ENCODE measurements around the gene CSK.

CSK gene

DNA sequence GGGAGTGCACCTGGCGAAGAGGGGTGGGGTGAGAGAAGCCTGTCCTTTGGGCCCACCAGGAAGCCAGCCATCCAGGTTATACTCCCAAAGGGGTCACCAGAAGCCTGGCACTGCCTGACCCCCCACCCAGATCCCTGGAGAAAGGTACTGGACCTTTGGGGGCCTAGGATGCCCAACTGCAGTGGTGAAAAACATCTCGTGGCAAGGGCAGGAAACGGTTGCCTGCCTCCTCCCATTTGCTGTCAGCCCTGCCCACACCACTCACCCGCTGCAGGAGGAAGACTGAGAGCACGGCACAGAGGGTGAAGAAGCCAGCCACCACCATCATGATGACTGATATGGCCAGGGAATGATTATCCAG lies 63.3 kb downstream of the CSK start:
- no peak for DNase-seq

DNA sequence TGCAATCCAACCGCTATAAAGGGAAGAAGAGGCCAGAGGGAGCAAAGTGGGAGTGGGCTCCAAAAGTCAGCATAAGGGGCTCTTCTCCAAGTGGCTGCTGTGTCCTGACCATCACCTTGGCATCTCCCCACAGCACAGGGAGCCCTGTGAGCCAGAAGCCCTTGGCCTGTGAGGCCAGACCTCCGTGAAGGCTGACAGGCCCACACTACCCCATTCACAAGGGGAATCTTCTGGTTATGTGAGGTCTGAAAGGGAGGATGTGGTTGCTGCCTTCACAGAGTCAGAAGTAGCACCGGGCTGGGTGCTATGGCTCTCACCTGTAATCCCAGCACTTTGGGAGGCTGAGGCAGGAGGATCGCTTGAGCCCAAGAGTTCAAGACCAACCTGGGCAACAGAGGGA lies 63.7 kb downstream of the CSK start:
- DNase-seq, result no peak

DNA sequence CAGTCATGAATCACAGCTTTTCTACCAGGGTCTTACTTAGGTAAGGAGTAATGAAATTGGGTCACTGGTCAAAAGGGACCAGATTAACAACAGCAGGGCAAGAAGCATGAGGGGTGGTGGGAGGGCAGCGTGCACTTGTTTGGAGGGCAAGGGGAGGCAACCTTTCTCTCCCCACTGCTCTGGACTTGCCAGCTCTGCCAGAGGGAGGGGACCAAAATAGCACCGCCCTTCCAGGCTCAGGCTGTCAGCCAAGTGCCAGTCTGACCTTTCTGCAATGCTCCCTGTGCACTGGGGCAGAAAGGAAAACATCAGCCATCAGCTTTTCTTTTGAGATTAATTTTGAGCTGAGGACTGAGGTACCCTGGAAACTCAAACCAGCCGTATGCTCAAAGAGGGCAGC lies 65.6 kb downstream of the CSK start:
- no peak for DNase-seq

DNA sequence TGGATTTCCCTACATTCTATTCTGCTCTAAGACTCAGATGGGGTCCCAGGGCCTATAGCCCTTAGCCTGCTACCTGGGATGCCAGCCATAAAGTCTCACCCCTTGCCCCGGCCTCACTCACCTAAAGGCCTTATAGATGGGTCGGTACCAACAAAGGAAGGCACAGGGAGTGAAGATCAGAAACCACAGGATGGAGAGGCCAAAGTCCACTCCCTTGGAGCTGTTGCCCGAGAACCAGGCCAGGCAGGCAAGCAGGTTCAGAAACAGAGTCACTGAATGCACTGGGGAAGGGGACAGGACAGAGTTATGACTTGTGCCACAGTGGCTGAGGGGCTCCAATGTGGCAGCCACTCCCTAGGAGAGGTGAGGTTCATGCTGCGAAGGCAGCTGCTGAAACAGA lies 68.5 kb downstream of the CSK start:
- DNase-seq, result no peak

DNA sequence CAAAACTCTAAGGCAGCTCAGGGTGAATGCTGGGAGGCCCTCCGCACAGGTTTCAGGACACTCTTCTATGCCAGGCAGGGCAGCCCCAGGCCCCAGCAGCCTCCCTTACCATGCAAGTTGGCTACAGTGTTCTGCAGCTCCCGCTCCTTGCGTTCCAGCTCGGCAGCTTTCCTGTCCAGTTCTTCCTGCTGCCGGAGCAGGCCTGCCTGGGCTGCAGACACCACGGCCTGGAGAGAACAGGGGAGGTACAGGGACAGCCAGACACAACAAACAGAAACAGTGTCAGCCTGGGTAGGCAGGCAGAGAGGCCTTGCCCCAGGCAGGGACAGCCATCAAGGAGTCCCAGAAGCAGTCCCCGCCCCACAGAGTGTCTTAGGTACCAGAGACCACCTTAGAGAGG lies 70.1 kb downstream of the CSK start:
- no peak for DNase-seq
